AG04450 (cell line): ENCODE results near the gene OXCT1. TPM values are rescaled to one million over a fixed set of nuclear protein-coding genes. Genes with fewer than 3 reads are reported as not detected.

ENCODE experiments used
- CTCF ChIA-PET: fragments of 300-600, 350-600 bp; formaldehyde crosslinking; extraction: SDS; loops from one replicate; lab custom pipeline; 2022; ENCODE audit warnings: antibody characterized with exemption, inconsistent platforms; lab: Charles Lee
- POLR2A ChIA-PET: fragments of 350-600 bp; formaldehyde crosslinking; extraction: SDS; loops from one replicate; lab custom pipeline; 2021; ENCODE audit warnings: antibody characterized with exemption, inconsistent platforms; lab: Yijun Ruan, JAX
- DNase-seq: peaks from one replicate; pipeline ENCODE4 v3.0.0-alpha.2; 2011; ENCODE audit warnings: low read depth, low spot score
- H3K27ac ChIP-seq: one replicate; pipeline ENCODE4 v1.5.1; 2012; ENCODE audit warnings: low read depth, low read length, control low read depth
- H3K27me3 ChIP-seq: one replicate; pipeline ENCODE4 v1.6.0; 2012; ENCODE audit warnings: low read length; ENCODE audit not compliant: control insufficient read depth, insufficient read depth
- H3K4me3 ChIP-seq: 2 replicates; pipeline ENCODE4 v1.5.1; 2011; ENCODE audit warnings: mild to moderate bottlenecking, low read depth, low read length, control low read depth
- H3K9me3 ChIP-seq: 2 replicates; pipeline ENCODE4 v1.5.1; 2012; ENCODE audit warnings: low read length; ENCODE audit not compliant: control insufficient read depth, insufficient read depth
- polyA plus RNA-seq: library from polyadenylated mRNA; depleted of rRNA; stranded (reverse); fragments of >200 nt; gene quantifications from 2 replicates; pipeline ENCODE4 v1.2.3, GENCODE V29; 2011; rRNA removed
- TF ChIP-seq, protein P1 (sequence below): IDR thresholded peaks from 2 replicates; pipeline ENCODE4 v1.5.1; 2011; ENCODE audit warnings: low read depth, low read length, control low read depth, inconsistent platforms

Gene OXCT1
- polyA plus RNA-seq, 1 experiment: 31.7 TPM

DNA sequence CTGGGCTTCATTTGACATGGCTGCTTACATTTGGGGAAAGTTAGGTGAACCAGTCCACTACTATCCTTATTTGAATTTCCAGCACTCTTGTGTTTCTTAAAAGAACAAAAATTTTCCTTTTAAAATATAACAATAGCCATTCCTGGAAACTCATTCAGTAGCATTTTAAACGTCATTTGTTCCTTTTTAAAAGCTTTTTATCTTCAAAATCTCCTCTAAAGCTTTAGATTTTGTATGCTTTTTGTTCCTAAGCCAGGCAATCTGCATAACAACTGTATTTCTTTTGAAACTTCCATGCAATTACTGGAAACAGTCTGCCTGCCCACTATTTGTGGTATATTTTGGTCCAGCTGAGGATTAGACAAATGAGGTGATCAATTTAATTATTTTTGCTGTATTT lies 187.6 kb downstream of the OXCT1 start:
- no peak for DNase-seq
- Histone ChIP-seq H3K9me3 (no peaks in the 10 kb centered on the region), H3K4me3 (no peak overlapping the region), H3K27ac (no peak overlapping the region), H3K27me3 (peaks cover 2% of the 10 kb centered on the region)
- ChIA-PET CTCF (no interaction called here), POLR2A (no interaction called here)
- TF ChIP-seq, protein P1, sequence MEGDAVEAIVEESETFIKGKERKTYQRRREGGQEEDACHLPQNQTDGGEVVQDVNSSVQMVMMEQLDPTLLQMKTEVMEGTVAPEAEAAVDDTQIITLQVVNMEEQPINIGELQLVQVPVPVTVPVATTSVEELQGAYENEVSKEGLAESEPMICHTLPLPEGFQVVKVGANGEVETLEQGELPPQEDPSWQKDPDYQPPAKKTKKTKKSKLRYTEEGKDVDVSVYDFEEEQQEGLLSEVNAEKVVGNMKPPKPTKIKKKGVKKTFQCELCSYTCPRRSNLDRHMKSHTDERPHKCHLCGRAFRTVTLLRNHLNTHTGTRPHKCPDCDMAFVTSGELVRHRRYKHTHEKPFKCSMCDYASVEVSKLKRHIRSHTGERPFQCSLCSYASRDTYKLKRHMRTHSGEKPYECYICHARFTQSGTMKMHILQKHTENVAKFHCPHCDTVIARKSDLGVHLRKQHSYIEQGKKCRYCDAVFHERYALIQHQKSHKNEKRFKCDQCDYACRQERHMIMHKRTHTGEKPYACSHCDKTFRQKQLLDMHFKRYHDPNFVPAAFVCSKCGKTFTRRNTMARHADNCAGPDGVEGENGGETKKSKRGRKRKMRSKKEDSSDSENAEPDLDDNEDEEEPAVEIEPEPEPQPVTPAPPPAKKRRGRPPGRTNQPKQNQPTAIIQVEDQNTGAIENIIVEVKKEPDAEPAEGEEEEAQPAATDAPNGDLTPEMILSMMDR: no peak

DNA sequence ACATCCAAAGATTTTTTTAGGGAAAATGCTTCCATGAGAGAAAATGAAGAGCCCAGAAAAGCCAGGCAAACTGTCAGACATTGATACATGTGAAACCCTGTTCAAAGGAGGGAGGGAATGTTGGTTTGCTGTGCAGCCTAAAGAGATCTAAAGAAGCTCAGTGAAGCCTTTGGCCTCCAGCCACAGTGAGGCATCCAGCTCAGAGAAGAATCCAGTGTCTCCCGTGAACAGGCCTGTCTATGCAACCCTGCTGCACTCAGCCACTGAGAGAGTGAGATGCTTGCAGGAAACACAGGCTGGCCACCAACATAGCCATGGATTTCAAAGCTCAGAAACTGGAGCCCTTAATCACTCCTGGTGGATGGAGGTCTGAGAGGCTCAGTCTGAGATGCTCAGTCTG lies 188.4 kb downstream of the OXCT1 start:
- Histone ChIP-seq H3K4me3 (no peak overlapping the region), H3K27me3 (peaks cover 2% of the 10 kb centered on the region), H3K27ac (no peak overlapping the region), H3K9me3 (no peaks in the 10 kb centered on the region)
- ChIA-PET CTCF (no interaction called here), POLR2A (no interaction called here)
- TF ChIP-seq, protein P1: no peak
- no peak for DNase-seq

Other genes starting within 250 kb of the OXCT1 start
- gene RIMOC1, start 33.9 kb upstream of the OXCT1 start, polyA plus RNA-seq: 26.8 and 43.1 TPM in 2 replicates
- gene FBXO4, start 54.9 kb upstream of the OXCT1 start, polyA plus RNA-seq: 6.6 and 10.9 TPM in 2 replicates